MM.1S (cell line): ENCODE data around the gene USP37.
"Not testable (repeated sequence)": the region's sequence is repeated elsewhere in the genome, so short reads cannot be mapped to it uniquely, and the experiment has no call there.

Experiments used
- DNase-seq: peaks from one replicate; pipeline ENCODE4 v3.0.0-alpha.2; 2015
- H2AFZ ChIP-seq: fragments of 300-600 bp; sonication (generic); 2 replicates; pipeline ENCODE4 v1.6.0; 2016; ENCODE audit warnings: antibody characterized with exemption, low read length
- H3F3A ChIP-seq: fragments of 300-600 bp; sonication (generic); 2 replicates; pipeline ENCODE4 v1.6.1; 2016; ENCODE audit warnings: mild to moderate bottlenecking, antibody characterized with exemption, low read length, moderate library complexity, mixed read lengths; ENCODE audit not compliant: insufficient read depth
- H3K27ac ChIP-seq: fragments of 300-600 bp; sonication (generic); 2 replicates; pipeline ENCODE4 v1.5.1; 2016; ENCODE audit warnings: mild to moderate bottlenecking, low read length
- H3K27me3 ChIP-seq: fragments of 300-600 bp; sonication (generic); replicated peaks from 2 replicates; pipeline ENCODE4 v1.6.0; 2016; ENCODE audit warnings: low read length; ENCODE audit not compliant: insufficient read depth
- H3K36me3 ChIP-seq: fragments of 300-600 bp; sonication (generic); replicated peaks from 2 replicates; pipeline ENCODE4 v1.6.1; 2016; ENCODE audit warnings: mild to moderate bottlenecking, low read length, mixed read lengths; ENCODE audit not compliant: insufficient read depth
- H3K4me1 ChIP-seq: fragments of 300-600 bp; sonication (generic); 2 replicates; pipeline ENCODE4 v1.6.1; 2016; ENCODE audit warnings: low read length, mixed read lengths
- H3K4me2 ChIP-seq: fragments of 300-600 bp; sonication (generic); 2 replicates; pipeline ENCODE4 v1.6.0; 2016; ENCODE audit warnings: low read depth, low read length
- H3K4me3 ChIP-seq: fragments of 300-600 bp; sonication (generic); 2 replicates; pipeline ENCODE4 v1.5.1; 2016; ENCODE audit warnings: low read length, mixed read lengths
- H3K79me2 ChIP-seq: fragments of 300-600 bp; sonication (generic); 2 replicates; pipeline ENCODE4 v1.6.1; 2016; ENCODE audit warnings: mixed run types, low read length, mixed read lengths
- H3K9ac ChIP-seq: fragments of 300-600 bp; sonication (generic); 2 replicates; pipeline ENCODE4 v1.6.1; 2016; ENCODE audit warnings: low read length, mixed read lengths
- H3K9me2 ChIP-seq: fragments of 300-600 bp; sonication (generic); replicated peaks from 2 replicates; pipeline ENCODE4 v1.6.1; 2016; ENCODE audit warnings: mild to moderate bottlenecking, low read length, mixed read lengths; ENCODE audit not compliant: insufficient read depth
- H3K9me3 ChIP-seq: fragments of 300-600 bp; sonication (generic); replicated peaks from 2 replicates; pipeline ENCODE4 v1.6.1; 2016; ENCODE audit warnings: mild to moderate bottlenecking, low read length, mixed read lengths; ENCODE audit not compliant: insufficient read depth
- H4K20me1 ChIP-seq: fragments of 300-600 bp; sonication (generic); 2 replicates; pipeline ENCODE4 v1.6.1; 2016; ENCODE audit warnings: mild to moderate bottlenecking, low read length, moderate library complexity, mixed read lengths; ENCODE audit not compliant: insufficient read depth
- EZH2 ChIP-seq: fragments of 300-600 bp; sonication (generic); optimal IDR thresholded peaks from 2 replicates; pipeline ENCODE3; 2017; ENCODE audit warnings: low read depth, mild to moderate bottlenecking, antibody characterized with exemption, low read length, mixed read lengths
- EZH2phosphoT487 ChIP-seq: fragments of 300-600 bp; sonication (generic); IDR thresholded peaks from 2 replicates; pipeline ENCODE4 v1.6.1; 2018; ENCODE audit warnings: antibody characterized with exemption, low read length
- TF ChIP-seq, protein P1 (sequence below): fragments of 300-600 bp; sonication (generic); IDR thresholded peaks from 2 replicates; pipeline ENCODE4 v1.5.1; 2016; ENCODE audit warnings: antibody characterized with exemption, low read length, mixed read lengths

USP37 gene

GRCh38 chr2:218536804-218537494 is 31.2 kb downstream of the USP37 start:
- Histone ChIP-seq H2AFZ (no peak overlapping the region), H3K27me3 (no peaks in the 10 kb centered on the region), H3K9me2 (no peaks in the 10 kb centered on the region), H3K4me3 (no peak overlapping the region), H3F3A (no peaks in the 10 kb centered on the region), H3K79me2 (peaks cover 4% of the 10 kb centered on the region; the same call in 1 of the 2 replicates), H3K36me3 (no peaks in the 10 kb centered on the region; the same call in 1 of the 2 replicates), H3K9me3 (no peaks in the 10 kb centered on the region), H3K4me1 (no peaks in the 10 kb centered on the region), H4K20me1 (no peaks in the 10 kb centered on the region), H3K27ac (no peak overlapping the region), H3K9ac (no peak overlapping the region), H3K4me2 (no peak overlapping the region)
- no peak for DNase-seq
- TF ChIP-seq, protein P1, sequence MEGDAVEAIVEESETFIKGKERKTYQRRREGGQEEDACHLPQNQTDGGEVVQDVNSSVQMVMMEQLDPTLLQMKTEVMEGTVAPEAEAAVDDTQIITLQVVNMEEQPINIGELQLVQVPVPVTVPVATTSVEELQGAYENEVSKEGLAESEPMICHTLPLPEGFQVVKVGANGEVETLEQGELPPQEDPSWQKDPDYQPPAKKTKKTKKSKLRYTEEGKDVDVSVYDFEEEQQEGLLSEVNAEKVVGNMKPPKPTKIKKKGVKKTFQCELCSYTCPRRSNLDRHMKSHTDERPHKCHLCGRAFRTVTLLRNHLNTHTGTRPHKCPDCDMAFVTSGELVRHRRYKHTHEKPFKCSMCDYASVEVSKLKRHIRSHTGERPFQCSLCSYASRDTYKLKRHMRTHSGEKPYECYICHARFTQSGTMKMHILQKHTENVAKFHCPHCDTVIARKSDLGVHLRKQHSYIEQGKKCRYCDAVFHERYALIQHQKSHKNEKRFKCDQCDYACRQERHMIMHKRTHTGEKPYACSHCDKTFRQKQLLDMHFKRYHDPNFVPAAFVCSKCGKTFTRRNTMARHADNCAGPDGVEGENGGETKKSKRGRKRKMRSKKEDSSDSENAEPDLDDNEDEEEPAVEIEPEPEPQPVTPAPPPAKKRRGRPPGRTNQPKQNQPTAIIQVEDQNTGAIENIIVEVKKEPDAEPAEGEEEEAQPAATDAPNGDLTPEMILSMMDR: no peak
- TF ChIP-seq EZH2 (no peak), EZH2phosphoT487 (no peak)

DNA sequence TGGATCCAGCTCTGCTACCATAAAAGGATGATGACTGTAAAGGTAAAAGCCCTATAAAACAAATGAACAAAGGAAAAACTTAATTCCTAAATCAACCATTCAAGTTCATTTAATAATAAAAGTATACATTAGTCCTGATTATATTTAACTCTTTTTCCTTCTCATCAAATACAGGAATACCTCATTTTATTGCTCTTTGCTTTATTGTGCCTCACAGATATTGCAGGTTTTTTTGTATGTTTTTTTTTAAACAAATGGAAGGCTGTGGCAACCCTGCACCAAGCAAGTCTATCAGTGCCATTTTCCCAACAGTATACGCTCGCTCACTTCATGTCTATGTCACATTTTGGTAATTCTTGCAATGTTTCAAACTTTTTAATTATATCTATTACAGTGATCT is 38.2 kb downstream of the USP37 start:
- no peak overlapping the region for H3K27ac ChIP-seq
- H3K9me3 ChIP-seq: no peaks in the 10 kb centered on the region
- H3K9ac ChIP-seq: no peak overlapping the region
- no peaks in the 10 kb centered on the region for H3F3A ChIP-seq
- no peak for DNase-seq
- H4K20me1 ChIP-seq: no peaks in the 10 kb centered on the region
- H2AFZ ChIP-seq: no peak overlapping the region
- no peaks in the 10 kb centered on the region for H3K27me3 ChIP-seq
- H3K9me2 ChIP-seq: no peaks in the 10 kb centered on the region
- peaks cover 6% of the 10 kb centered on the region; the same call in 1 of the 2 replicates for H3K36me3 ChIP-seq
- no peak for TF ChIP-seq EZH2phosphoT487
- no peak for TF ChIP-seq EZH2
- TF ChIP-seq, protein P1: no peak
- H3K4me3 ChIP-seq: no peak overlapping the region
- H3K4me2 ChIP-seq: no peak overlapping the region
- 0 out of 2 replicates have a peak, but pooled peaks cover 4% of the 10 kb centered on the region for H3K79me2 ChIP-seq
- H3K4me1 ChIP-seq: no peaks in the 10 kb centered on the region

DNA sequence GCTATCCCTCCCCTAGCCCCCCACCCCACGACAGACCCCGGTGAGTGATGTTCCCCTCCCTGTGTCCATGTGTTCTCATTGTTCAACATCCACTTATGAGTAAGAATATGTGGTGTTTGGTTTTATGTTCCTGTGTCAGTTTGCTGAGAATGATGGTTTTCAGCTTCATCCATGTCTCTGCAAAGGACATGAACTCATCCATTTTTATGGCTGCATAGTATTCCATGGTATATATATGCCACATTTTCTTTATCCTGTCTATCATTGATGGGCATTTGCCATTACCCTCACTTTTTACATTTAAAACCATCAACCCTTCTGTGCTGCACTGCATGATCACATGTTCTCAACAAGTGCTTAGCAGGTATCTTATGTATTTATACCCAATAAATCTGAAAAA is 39.7 kb downstream of the USP37 start:
- H3K9me2 ChIP-seq, DNase-seq, H3K27me3 ChIP-seq, H3K9ac ChIP-seq, H3K4me1 ChIP-seq, H3K4me3 ChIP-seq, H3K9me3 ChIP-seq, H3K4me2 ChIP-seq, H3F3A ChIP-seq, H3K36me3 ChIP-seq, H3K27ac ChIP-seq, H2AFZ ChIP-seq, H3K79me2 ChIP-seq, H4K20me1 ChIP-seq: not testable (repeated sequence)

- no peak overlapping the region for H3K9ac ChIP-seq
- H3K27ac ChIP-seq: no peak overlapping the region
- H4K20me1 ChIP-seq: no peaks in the 10 kb centered on the region
- no peak for DNase-seq
- peaks cover 9% of the 10 kb centered on the region for H3K4me1 ChIP-seq
- no peaks in the 10 kb centered on the region for H3K9me3 ChIP-seq
- H3F3A ChIP-seq: peaks cover 9% of the 10 kb centered on the region; the same call in 1 of the 2 replicates
- no peaks in the 10 kb centered on the region; the same call in 1 of the 2 replicates for H3K36me3 ChIP-seq
- H3K79me2 ChIP-seq: peaks cover 5% of the 10 kb centered on the region; the same call in 1 of the 2 replicates
- H3K4me3 ChIP-seq: no peak overlapping the region
- no peak overlapping the region for H2AFZ ChIP-seq
- H3K4me2 ChIP-seq: no peak overlapping the region
- H3K27me3 ChIP-seq: no peaks in the 10 kb centered on the region
- no peaks in the 10 kb centered on the region for H3K9me2 ChIP-seq
- TF ChIP-seq EZH2phosphoT487 (no peak), EZH2 (no peak)
- TF ChIP-seq, protein P1: no peak
Observed at GRCh38 chr2:218523651-218524050, 44.5 kb downstream of the USP37 start.
